Stimulated activated CD8-positive, alpha-beta memory T cell treated with anti-CD3 and anti-CD28 coated beads, Interleukin-4, amount 100 ng/mL, for 4 hours (primary cell): ENCODE results near the gene TBL1X.

Experiments used
- DNase-seq, 2 donors: peaks; one replicate each; pipeline ENCODE4 v3.0.0-alpha.2; 2020; ENCODE audit warnings: low read depth in 2 of 2, low spot score in 1 of 2

TBL1X gene

DNA sequence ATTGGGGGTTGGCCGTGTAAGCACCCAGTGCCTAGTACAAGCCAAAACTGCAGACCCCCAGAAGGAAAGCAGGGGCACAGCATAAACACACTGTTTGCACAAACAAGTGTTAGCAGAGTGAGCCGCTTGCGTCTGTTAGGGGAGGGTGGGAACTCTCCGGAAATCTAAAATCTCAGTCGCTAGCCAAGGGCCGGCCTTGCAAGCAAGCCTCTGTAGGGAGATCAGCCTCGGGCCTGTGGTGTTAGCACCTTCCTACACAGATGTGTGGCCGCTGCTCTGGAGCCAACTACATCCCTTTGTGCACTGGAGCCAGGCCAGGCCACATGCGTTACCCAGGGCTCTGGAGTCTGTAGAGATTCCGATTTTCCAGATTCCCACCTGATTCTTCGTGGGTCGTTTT, 233.7 kb downstream of the TBL1X start:
- no peak for DNase-seq

DNA sequence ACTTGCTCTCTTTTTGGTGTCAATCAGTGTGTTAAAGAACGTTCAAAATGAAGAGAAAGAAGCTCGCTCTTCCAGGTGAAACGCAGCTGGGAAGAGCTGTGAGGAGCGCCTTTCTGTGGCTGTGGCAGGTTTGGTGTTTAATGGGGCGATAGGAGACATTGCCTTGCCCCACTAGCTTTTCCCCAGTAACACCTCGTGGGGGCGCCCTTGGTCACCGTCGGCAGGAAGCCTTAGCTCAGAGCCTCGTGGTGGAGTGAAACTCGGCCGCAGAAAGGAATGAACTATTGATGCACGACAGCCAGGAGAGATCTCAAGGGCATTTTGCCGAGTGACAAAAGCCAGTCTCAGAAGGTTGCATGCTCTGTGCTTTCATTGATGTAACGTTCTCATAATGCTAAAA, 235.7 kb downstream of the TBL1X start:
- DNase-seq: no peak

GRCh38 chrX:9701790-9702189, 236.9 kb downstream of the TBL1X start:
- DNase-seq: no peak

- no peak for DNase-seq
These were observed 238.5 kb downstream of the TBL1X start for GRCh38 chrX:9703406-9703805.

- DNase-seq: no peak
These were observed 240.1 kb downstream of the TBL1X start for GRCh38 chrX:9704876-9705465.

DNA sequence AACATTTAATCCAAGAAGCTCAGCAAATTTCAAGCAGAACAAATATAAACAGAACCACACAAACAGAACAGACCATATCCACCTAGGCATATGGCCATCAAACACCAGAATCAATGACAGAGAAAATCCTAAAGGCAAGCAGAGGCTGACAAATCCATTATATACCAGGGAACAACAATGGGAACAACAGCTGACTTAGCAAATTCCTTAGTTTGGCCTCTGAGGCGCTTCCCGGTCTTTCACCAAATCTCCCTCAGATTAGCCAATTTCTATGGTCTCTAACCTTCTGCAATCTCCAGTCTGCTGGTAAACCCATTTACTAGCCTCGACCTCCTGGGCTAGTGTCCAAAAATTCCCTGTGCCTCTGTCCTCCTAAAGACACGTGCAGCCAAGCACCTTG, 241.6 kb downstream of the TBL1X start:
- DNase-seq: no peak

DNA sequence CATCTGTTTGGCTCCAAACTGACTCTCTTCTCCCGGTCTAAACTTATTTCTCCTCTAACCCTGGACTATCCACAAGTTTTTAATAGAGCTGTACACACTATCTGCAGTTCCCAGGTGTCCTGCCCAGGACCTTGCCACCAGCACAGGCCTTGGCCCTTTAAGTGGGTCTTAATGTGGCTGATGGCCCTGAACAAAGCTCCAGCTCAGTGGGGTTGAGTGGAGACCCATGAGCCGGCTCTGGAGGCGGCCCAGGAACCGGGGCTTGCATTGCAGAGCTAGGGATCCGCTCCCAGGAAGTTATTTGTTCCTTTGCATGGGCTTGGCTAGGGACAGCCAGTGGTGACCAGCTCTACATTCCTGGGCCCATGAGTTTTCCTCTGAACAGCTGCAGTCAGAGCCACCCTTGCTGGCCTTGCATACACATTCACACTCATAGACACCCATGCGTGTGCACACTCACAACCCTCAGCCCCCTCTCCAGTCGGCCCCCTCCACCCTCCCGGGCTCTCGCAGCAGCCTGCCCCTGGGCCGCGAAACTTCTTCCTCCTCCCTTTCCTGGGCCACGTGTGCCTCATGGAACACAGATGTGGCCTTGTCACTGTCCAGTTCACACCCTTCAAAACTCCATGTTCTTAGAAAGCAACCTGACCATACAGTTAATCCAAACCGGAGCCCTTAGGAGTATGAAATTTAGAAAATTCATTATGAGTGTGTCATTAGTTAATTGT, 242.6 kb downstream of the TBL1X start:
- no peak for DNase-seq

- DNase-seq: no peak
These were observed 243.2 kb downstream of the TBL1X start for GRCh38 chrX:9708086-9708485.

GRCh38 chrX:9708923-9709553, 244.2 kb downstream of the TBL1X start:
- peak; percentile 41 to 54 for DNase-seq

DNA sequence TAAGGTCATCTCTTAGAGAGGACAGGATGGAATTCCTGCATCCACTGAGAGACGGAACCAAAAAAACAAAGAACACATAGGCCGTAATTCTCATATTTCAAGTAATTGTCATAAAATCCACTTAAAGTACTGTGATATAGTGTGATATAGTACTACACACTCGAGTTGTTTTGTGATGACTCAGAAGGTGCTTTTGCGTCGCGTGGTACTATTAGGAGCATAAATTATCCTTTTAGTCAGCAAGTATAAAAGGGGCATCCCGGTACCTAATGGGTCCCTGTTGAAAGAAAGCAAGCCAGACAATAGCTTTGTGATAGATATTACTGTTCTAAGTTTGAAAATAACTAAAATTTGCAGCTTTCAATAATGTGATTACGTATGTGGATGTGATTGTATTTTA, 245.5 kb downstream of the TBL1X start:
- no peak for DNase-seq

- no peak for DNase-seq
These were observed 252.5 kb downstream of the TBL1X start for GRCh38 chrX:9717376-9717775.

DNA sequence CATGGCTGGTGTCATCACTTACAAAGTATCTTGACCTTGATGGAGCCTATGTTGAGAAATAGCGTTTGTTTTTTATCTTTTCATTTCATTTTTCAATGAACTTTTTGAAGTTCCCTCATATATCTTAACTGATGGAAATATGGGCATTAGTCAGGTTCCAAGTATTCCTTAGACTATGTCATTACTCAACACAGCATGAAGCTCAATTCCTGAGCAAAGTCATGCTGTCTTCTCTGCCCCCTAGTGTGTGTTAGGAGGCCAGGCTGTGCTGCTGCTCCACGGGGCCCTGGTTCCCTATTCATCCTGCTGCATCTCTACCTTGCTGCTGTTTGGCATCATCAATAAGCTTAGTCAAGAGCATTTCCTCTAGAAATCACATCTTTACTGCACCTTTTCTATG, 259.9 kb downstream of the TBL1X start:
- no peak for DNase-seq

- no peak for DNase-seq
These were observed 263.4 kb downstream of the TBL1X start for GRCh38 chrX:9728261-9728660.

DNA sequence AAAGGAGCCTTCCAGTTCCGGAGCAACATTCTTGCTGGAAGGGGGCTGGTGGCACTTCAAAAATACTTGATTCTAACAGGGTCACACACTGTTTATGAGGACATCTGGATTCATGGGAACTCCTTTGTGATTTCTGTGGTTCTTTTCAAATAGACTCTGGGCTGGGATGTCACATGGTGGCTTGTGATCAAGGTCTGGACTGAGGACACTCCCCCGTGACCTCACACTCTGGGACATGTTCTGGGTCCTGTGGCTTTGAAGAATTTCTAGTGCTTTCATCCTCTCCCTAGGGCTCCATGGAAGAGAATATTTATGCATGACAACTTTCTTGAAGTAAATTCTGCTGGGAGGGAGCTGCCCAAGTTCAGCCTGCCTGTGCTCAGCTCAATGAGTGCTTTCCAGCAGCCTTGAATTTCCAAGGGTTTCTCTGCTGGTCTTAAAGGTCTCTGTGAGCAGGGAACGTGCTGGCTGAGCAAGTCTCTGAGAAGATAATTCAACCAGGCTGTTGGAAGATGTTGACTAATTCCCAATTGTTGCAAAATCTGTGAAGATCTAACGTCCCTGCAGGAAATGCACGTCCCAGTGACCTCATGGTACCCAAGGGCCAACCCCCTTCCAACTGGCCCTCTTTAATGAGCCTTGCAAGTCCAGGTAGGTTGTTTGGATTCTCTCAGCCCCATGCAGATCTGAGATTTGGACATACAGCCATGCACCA, 264.5 kb downstream of the TBL1X start:
- no peak for DNase-seq

DNA sequence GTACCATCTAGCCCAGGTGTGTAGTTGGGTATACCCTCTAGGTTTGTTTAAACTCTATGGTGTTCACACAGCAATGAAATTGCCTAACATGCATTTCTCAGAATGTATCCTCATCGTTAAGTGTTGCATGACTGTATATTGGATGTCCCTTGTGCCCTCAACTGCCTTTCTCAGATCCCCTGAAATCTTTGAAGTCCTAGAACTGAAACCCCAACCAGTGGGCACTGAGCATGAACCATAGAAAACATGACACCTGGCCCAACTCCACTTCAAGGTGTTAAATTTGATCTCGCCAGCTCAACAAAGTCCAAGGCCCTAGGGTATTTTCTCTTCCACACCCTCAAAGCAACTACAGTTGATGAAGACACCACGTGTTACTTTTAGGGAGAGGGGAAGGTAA, 265.2 kb downstream of the TBL1X start:
- DNase-seq: no peak

DNA sequence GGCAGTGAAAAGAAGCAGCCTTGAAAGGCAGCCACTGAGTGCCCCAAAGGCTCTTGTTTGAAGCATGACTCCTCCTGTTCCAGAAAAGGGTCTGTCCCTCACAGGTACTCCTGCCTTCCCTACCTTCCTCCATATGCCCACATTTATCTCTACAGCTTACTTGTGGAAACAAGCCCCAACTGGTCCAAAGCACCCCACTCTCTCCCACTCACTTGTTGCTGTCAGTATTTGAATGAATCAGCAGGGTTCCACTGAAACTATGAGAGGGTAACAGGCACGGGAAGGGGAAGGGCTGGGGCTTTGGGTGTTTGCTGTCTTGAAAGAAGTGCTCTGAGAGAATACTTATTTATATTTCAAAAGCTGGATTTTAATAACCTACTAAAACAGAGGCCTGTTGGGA, 265.9 kb downstream of the TBL1X start:
- no peak for DNase-seq

GRCh38 chrX:9737363-9737762, 272.5 kb downstream of the TBL1X start:
- DNase-seq: no peak

DNA sequence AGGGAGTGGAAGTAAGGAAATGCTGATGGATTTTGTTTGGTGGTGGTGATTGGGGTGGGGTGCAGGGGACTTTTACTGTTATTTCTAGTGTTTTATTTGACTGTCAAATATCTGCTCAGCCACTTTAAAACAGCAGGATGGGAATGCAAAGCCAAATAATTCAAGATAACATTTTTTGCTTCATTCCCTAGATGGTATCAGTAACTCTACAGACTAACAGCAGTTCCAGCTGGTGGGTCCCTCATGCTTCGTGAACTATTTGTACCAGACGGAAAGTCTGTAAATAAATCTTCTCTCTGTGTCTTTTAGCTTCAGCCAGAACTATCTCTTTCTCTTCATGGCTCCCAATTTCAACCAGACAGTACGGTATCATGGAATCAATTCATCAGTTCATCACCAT, 273.3 kb downstream of the TBL1X start:
- DNase-seq: no peak

- DNase-seq: no peak
These were observed 274.3 kb downstream of the TBL1X start for GRCh38 chrX:9739130-9739529.

DNA sequence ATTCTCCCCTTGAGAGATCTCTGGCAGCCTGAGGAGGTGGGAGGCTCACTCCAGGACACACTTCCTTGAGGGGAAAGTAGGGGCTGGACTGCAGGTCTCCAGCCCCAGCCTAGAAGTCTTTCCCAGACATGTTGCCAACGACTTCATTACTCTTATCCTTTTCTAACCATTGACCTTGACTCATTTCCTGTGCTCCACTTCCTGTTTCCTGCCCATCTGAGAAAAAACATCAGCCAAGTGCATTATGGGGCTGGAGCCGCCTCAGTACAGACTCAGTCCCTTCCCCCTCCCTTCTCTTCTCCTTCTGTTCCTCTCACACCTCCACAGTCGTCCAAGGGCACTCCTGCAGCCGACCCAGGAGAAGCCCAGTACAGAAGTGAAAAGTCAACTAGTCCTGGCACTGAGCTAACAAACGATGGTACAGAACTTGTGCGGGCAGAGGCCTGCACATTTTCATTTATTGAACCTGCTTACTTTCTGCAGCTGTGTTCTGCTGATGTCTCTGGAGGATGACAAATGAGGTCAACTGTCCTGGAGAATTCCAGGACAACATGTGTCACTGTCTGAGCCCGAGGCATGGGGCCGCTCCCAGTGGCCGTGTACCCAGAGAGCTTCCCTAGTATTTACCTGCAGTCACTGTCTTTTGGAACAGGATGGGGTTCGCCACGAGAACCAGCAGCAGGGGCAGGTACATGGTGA, 280.7 kb downstream of the TBL1X start:
- no peak for DNase-seq

DNA sequence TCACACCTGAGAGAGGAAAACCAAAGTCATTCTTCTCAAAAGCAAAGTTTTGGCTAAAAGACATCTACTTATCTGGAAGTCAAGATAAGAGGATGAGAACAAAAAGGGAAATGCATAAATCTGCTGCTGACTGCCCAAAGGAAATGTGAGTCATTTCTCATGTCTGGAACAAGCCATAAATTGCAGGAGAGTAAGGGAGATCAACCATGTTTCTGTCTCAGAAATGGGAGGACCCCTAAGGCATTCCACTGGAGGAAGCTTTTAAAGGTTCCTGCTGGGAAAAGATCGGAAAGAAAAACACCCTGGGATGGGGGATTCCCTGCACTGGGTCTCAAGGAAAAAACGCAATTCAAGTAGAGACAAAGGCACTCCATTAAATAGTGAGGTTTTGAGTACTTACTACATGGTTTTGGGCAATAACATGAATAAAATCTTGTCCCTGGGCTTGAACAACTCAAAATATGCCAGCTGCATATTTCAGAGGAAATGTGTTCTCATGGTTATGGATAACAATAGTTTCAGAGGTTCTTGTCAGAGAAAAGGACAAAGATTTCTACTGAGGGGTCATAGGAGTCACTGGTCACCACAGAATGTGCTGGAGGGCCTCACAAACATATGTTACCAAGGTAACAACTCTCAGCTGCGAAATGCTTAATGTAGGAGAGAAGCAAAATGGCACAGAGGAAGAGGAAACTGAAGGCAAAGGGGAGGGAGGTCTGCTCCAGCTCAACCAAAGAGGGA, 281.5 kb downstream of the TBL1X start:
- no peak for DNase-seq
